Neutrophil (primary cell): Measurements from ENCODE around the gene KRT8.

Experiments used
- H3K27ac ChIP-seq: fragments of 200-600 bp; sonication (generic); 2 replicates; pipeline ENCODE4 v1.5.1; 2016; ENCODE audit warnings: mild to moderate bottlenecking, moderate library complexity
- H3K27me3 ChIP-seq: fragments of 200-600 bp; sonication (generic); 2 replicates; pipeline ENCODE4 v1.6.0; 2016; ENCODE audit warnings: mild to moderate bottlenecking
- H3K36me3 ChIP-seq: fragments of 200-600 bp; sonication (generic); 2 replicates; pipeline ENCODE4 v1.5.1; 2017
- H3K4me1 ChIP-seq, 2 experiments: fragments of 200-600 bp in 1 of 2; sonication (generic) in 1 of 2; 1 replicate in 1 of 2; 2 replicates in 1 of 2; pipeline versions ENCODE4 v1.5.1 to v1.6.1; 2013 to 2016; ENCODE audit warnings: low read depth in 1 of 2, low read length in 1 of 2, mild to moderate bottlenecking in 1 of 2, moderate library complexity in 1 of 2; ENCODE audit not compliant: control insufficient read depth in 1 of 2, insufficient read depth in 1 of 2
- H3K4me3 ChIP-seq, 2 experiments: fragments of 200-600 bp in 1 of 2; sonication (generic) in 1 of 2; 1 replicate in 1 of 2; 2 replicates in 1 of 2; pipeline ENCODE4 v1.5.1; 2013 to 2016; ENCODE audit warnings: low read depth in 1 of 2, low read length in 1 of 2, mild to moderate bottlenecking in 1 of 2, moderate library complexity in 1 of 2
- H3K9me3 ChIP-seq: fragments of 200-600 bp; sonication (generic); 2 replicates; pipeline ENCODE4 v1.5.1; 2016
- TF ChIP-seq, protein P1 (sequence below): fragments of 200-600 bp; sonication (generic); IDR thresholded peaks from 2 replicates; pipeline ENCODE4 v1.5.1; 2016; ENCODE audit warnings: antibody characterized with exemption

KRT8 gene

DNA sequence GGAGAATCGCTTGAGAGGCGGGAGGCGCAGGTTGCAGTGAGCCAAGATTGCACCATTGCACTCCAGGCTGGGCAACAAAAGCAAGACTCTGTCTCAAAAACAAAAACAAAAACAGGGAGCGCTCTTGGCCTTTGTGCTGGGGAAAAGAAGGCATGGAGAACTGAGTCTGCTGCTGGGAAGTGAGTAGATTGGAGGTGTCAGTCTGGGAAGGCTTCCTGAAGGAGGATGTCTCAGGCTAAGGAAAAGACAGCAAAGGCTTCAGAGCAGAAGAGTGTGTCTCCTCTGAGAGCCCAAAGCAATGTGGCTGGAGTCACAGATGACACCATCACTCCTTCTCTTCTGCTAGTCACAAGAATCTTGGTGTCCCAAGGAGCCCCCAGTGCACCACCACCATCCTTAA is 23.1 kb upstream of the KRT8 start:
- no peaks in the 10 kb centered on the region for H3K9me3 ChIP-seq
- no peaks in the 10 kb centered on the region for H3K36me3 ChIP-seq
- no peak overlapping the region for H3K4me3 ChIP-seq
- TF ChIP-seq, protein P1, sequence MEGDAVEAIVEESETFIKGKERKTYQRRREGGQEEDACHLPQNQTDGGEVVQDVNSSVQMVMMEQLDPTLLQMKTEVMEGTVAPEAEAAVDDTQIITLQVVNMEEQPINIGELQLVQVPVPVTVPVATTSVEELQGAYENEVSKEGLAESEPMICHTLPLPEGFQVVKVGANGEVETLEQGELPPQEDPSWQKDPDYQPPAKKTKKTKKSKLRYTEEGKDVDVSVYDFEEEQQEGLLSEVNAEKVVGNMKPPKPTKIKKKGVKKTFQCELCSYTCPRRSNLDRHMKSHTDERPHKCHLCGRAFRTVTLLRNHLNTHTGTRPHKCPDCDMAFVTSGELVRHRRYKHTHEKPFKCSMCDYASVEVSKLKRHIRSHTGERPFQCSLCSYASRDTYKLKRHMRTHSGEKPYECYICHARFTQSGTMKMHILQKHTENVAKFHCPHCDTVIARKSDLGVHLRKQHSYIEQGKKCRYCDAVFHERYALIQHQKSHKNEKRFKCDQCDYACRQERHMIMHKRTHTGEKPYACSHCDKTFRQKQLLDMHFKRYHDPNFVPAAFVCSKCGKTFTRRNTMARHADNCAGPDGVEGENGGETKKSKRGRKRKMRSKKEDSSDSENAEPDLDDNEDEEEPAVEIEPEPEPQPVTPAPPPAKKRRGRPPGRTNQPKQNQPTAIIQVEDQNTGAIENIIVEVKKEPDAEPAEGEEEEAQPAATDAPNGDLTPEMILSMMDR: no peak
- no peak overlapping the region for H3K27ac ChIP-seq
- no peaks in the 10 kb centered on the region for H3K4me1 ChIP-seq
- no peaks in the 10 kb centered on the region for H3K27me3 ChIP-seq

DNA sequence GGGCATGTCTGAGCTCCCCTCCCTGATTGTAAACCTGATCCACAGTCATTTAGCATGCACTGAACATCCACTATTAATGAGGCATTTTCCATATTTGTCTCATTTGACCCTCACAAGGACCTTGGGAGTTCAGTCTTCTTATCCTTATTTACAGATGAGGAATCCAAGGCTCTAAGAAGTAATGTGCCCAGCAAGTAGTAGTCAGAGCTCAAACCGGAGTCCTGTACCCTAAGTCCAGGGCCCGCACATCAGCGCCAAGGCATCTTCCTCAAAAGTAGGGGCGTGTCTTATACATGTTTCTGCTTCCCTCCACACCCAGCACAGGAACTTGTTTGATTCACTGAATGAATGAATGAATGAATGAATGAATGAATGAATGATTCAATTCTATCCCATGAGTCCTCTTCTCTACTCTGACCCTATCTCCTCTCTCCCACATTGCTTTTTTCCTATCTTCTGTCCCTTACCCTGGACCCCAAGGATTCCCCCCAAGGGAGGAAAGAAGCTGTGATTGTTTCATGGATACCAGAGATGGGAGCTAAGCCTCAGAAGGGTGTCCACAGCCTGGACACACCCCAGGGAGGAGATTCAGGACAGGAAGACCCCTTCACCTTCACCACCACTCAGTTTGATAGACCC is 21.8 kb upstream of the KRT8 start:
- no peaks in the 10 kb centered on the region for H3K9me3 ChIP-seq
- H3K36me3 ChIP-seq: no peaks in the 10 kb centered on the region
- no peak overlapping the region for H3K27ac ChIP-seq
- no peak overlapping the region for H3K4me3 ChIP-seq
- TF ChIP-seq, protein P1: no peak
- H3K27me3 ChIP-seq: no peaks in the 10 kb centered on the region
- no peaks in the 10 kb centered on the region for H3K4me1 ChIP-seq

DNA sequence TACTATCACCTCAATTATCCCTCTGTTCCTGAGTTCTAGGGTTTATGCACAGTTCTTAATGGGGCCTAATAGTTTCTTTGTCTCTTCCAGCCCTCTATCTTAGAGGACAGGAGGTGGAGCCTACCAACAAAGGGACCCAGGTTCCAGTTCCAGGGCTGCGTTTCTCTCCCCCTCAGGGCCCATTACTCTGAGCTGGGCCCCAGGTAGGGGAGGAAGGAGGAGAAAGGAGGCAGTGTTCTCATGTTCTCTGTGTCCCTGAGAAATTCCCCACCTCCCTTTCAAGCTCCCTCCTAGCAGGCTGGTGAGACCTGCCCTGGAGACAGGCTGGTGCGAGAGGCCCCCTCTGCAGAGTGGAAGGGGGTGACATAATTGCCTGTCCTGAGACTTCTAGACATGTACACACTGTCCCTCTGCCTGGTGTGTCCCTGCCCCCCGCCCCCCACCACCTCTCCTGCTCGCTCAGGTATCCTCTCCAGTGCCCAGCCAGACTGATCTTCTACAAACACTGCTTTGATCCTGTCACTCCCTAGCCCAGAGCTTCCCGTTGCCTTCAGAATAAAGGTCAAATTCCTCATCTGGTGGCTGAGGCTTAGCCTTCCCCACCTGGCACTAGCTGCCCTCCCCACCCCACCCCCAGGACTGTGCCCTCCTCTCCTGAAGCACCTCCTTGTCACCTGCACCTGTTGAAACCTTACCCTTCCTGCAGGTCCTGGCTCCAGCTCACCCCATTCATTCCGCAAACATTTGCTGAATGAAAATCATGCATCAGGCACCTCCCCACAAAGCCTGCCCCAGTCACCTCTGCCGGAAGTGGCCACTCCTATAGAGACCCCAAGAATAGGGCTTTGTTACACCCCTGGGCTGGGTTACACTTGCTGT is 21.1 kb upstream of the KRT8 start:
- TF ChIP-seq, protein P1: no peak
- no peak overlapping the region for H3K4me3 ChIP-seq
- no peaks in the 10 kb centered on the region for H3K9me3 ChIP-seq
- H3K27me3 ChIP-seq: no peaks in the 10 kb centered on the region
- no peaks in the 10 kb centered on the region for H3K36me3 ChIP-seq
- H3K27ac ChIP-seq: no peak overlapping the region
- H3K4me1 ChIP-seq: no peaks in the 10 kb centered on the region

DNA sequence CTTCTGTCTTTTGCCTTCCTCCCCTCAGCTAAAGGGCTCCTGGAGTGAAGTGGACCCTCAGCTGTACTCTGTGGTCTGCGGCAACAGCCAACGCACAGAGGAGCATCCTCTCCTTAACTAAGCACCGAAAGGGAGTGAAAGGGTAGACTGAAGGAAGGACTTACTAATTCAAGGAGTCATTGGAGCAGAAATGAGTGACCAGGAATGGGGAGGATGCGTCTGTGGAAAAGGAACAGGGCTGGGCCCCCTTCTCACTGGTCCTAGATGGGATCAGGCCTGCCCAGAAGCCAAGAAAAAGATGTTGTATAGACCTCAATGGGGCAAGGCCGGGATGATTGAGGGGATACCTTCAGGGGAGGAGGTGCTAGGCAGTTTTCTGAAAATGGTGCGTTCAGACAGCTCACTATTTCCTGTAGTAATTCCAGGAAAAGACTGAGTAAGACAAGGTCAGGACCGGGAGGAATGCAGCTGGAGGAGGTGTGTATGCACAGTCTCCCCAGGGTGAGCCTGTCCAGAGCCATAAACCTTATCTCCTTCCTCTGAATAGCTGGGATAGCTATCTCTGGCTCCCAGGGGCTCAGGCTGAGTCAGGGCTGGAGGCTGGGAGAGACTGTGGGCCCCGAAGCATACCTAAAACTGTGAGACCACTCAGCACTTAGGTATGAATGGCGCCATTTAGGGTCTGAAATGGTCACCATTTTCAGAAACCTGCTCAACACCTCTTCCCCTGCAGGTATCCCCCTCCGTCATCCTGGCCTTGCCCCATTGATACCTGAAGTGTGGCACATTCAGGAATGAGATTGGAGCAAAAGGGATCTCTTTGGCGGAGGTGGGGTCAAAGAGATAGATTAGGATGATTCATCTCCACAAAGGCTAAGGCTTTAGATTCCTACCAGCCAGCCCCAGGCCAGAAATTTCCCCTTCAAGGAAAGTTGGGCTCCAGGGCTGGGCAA is 20.2 kb upstream of the KRT8 start:
- H3K4me1 ChIP-seq: no peaks in the 10 kb centered on the region
- no peaks in the 10 kb centered on the region for H3K27me3 ChIP-seq
- TF ChIP-seq, protein P1: no peak
- H3K27ac ChIP-seq: no peak overlapping the region
- no peaks in the 10 kb centered on the region for H3K36me3 ChIP-seq
- H3K9me3 ChIP-seq: no peaks in the 10 kb centered on the region
- H3K4me3 ChIP-seq: no peak overlapping the region

DNA sequence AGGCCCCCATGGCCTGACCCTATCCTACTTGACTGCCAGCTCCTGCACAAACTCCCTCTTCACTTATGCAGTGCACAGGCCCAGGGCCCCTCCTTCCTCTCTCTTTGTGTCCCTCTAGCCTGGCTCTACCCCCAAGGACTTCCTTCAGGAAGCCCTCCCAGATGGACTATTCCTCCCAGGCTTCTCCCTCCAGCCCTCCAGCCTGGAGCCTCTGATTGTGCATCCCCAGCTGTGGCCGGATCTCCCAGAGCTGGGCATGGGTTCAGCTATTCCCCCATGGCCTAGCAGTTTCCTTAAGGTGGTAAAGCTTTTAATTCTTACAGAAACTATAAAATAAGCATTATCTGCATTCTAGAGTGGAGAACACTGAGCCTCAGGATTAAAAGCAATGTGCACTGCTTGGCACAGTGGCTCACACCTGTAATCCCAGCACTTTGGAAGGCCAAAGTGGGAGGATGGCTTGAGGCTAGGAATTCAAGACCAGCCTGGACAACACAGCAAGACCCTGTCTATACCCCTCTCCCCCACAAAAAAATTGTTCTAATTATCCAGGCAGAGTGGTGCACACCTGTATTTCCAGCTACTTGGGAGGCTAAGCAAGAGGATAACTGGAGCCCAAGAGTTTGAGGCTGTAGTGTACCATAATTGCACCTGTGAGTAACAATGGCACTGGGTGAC is 16.8 kb upstream of the KRT8 start:
- Histone ChIP-seq H3K36me3 (no peaks in the 10 kb centered on the region), H3K4me1 (no peaks in the 10 kb centered on the region), H3K4me3 (no peak overlapping the region), H3K27me3 (no peaks in the 10 kb centered on the region), H3K9me3 (no peaks in the 10 kb centered on the region), H3K27ac (no peak overlapping the region)
- TF ChIP-seq, protein P1: no peak
